K562 (cell line): ENCODE data around the gene VWA5B1. TPM values are rescaled to one million over a fixed set of nuclear protein-coding genes. Genes with fewer than 3 reads are reported as not detected.

Experiments used
- BCOR ChIP-seq: fragments of 450-650 bp; IDR thresholded peaks from 2 replicates; pipeline ENCODE4 v1.6.1; 2016
- CAMTA2 ChIP-seq: fragments of 250-450 bp; sonication (Bioruptor Pico); conservative IDR thresholded peaks from 2 replicates; pipeline ENCODE4 v1.5.1; 2022
- E2F8 ChIP-seq: fragments of 450-650 bp; IDR thresholded peaks from 2 replicates; pipeline ENCODE4 v1.7.1; 2018; ENCODE audit warnings: mild to moderate bottlenecking, low read depth; ENCODE audit not compliant: partially characterized antibody
- EGR1 ChIP-seq: fragments of 450-650 bp; conservative IDR thresholded peaks from 2 replicates; pipeline ENCODE4 v1.6.1; 2017; ENCODE audit warnings: mild to moderate bottlenecking
- HIVEP1 ChIP-seq: fragments of 250-450 bp; sonication (Bioruptor Pico); IDR thresholded peaks from 2 replicates; pipeline ENCODE4 v1.4.0; 2020; ENCODE audit warnings: mild to moderate bottlenecking
- JUN ChIP-seq, 2 experiments: sonication (generic) in 1 of 2; formaldehyde crosslinking in 1 of 2; IDR thresholded peaks; 2 replicates each; pipeline versions ENCODE4 v1.6.1 to v1.8.0; 2012 to 2022; ENCODE audit warnings: borderline replicate concordance in 2 of 2, mild to moderate bottlenecking in 2 of 2, improper control_type of control experiment in 1 of 2, low read depth in 1 of 2, low read length in 1 of 2, missing genetic modification reagents in 1 of 2
- MED1 ChIP-seq: sonication (generic); formaldehyde crosslinking; IDR thresholded peaks from 2 replicates; pipeline ENCODE4 v1.8.1; 2023; ENCODE audit warnings: missing genetic modification reagents, borderline replicate concordance
- MEIS2 ChIP-seq: fragments of 450-650 bp; IDR thresholded peaks from 2 replicates; pipeline ENCODE4 v1.6.1; 2014; ENCODE audit warnings: mild to moderate bottlenecking; ENCODE audit not compliant: partially characterized antibody
- MXD1 ChIP-seq: fragments of 250-450 bp; sonication (Bioruptor Pico); IDR thresholded peaks from 2 replicates; pipeline ENCODE4 v1.8.0; 2021; ENCODE audit warnings: borderline replicate concordance, mild to moderate bottlenecking, moderate library complexity; ENCODE audit not compliant: poor library complexity, severe bottlenecking
- MYNN ChIP-seq, 2 experiments: sonication (generic); formaldehyde crosslinking in 1 of 2; IDR thresholded peaks; 2 replicates each; pipeline versions ENCODE4 v1.5.0 to v1.6.1; 2016 to 2020; ENCODE audit warnings: antibody characterized with exemption in 1 of 2, missing genetic modification reagents in 1 of 2
- PHF21A ChIP-seq: fragments of 450-650 bp; IDR thresholded peaks from 2 replicates; pipeline ENCODE4 v1.6.1; 2017; ENCODE audit warnings: low read depth, borderline replicate concordance
- POU5F1 ChIP-seq: fragments of 150-350 bp; IDR thresholded peaks from 2 replicates; pipeline ENCODE4 v1.6.1; 2014; ENCODE audit warnings: borderline replicate concordance, low read length, low read depth, mild to moderate bottlenecking; ENCODE audit not compliant: partially characterized antibody
- RCOR1 ChIP-seq, 2 experiments: IDR thresholded peaks; 2 replicates each; pipeline ENCODE4 v1.6.1; 2012; ENCODE audit warnings: low read depth in 2 of 2, low read length in 2 of 2, borderline replicate concordance in 1 of 2, improper control_type of control experiment in 1 of 2
- RFX5 ChIP-seq: IDR thresholded peaks from 2 replicates; pipeline ENCODE4 v1.6.1; 2011; ENCODE audit warnings: low read depth, mild to moderate bottlenecking, improper control_type of control experiment, low read length
- RUNX1 ChIP-seq: sonication (generic); IDR thresholded peaks from 2 replicates; pipeline ENCODE4 v1.6.1; 2016; ENCODE audit warnings: antibody characterized with exemption, low read depth
- XRCC3 ChIP-seq: fragments of 450-650 bp; IDR thresholded peaks from 2 replicates; pipeline ENCODE4 v1.6.1; 2017; ENCODE audit warnings: mild to moderate bottlenecking, moderate library complexity
- ZKSCAN3 ChIP-seq: fragments of 250-450 bp; sonication (Bioruptor Pico); IDR thresholded peaks from 2 replicates; pipeline ENCODE4 v1.4.0; 2020
- ZNF174 ChIP-seq: fragments of 250-450 bp; sonication (Bioruptor Pico); IDR thresholded peaks from 2 replicates; pipeline ENCODE4 v1.4.0; 2020; ENCODE audit warnings: mild to moderate bottlenecking
- ZNF274 ChIP-seq: IDR thresholded peaks from 2 replicates; pipeline ENCODE4 v1.6.1; 2011; ENCODE audit warnings: low read depth, mild to moderate bottlenecking, low read length, moderate library complexity, borderline replicate concordance
- ZNF3 ChIP-seq: fragments of 250-450 bp; sonication (Bioruptor Pico); IDR thresholded peaks from 2 replicates; pipeline ENCODE4 v1.5.0; 2021; ENCODE audit warnings: mild to moderate bottlenecking, moderate library complexity
- ZNF354B ChIP-seq: fragments of 250-450 bp; sonication (Bioruptor Pico); IDR thresholded peaks from 2 replicates; pipeline ENCODE4 v1.4.0; 2020
- ZNF586 ChIP-seq: fragments of 450-650 bp; formaldehyde crosslinking; conservative IDR thresholded peaks from 2 replicates; pipeline ENCODE4 v1.4.0; 2020; ENCODE audit warnings: mild to moderate bottlenecking, moderate library complexity
- ZZZ3 ChIP-seq: fragments of 450-650 bp; IDR thresholded peaks from 2 replicates; pipeline ENCODE4 v1.6.1; 2016; ENCODE audit warnings: antibody characterized with exemption, mild to moderate bottlenecking, moderate library complexity
- polyA plus RNA-seq, 8 experiments: library from polyadenylated mRNA; depleted of rRNA in 4 of 8; stranded (reverse) in 5 of 8; unstranded in 3 of 8; fragments of >200 nt; fragmentation: Nextera tagmentation in 2 of 8; fragmentation: Illumina TruSeq in 1 of 8; extraction: Ambion mirVana in 2 of 8; extraction: Trizol in 1 of 8; gene quantifications; 2 replicates each; pipeline versions ENCODE4 v1.2.1 to v1.2.3, GENCODE V29; 2011 to 2014; ENCODE audit warnings: inconsistent platforms in 1 of 8, missing spikeins in 1 of 8
- total RNA-seq, 7 experiments: library from RNA; depleted of rRNA in 6 of 7; stranded (reverse); fragments of >200 nt in 6 of 7; fragmentation: Illumina TruSeq in 2 of 7; extraction: Trizol in 2 of 7; gene quantifications; 2 replicates each; pipeline versions ENCODE4 v1.2.1 to v1.2.3, GENCODE V29; 2011 to 2021; ENCODE audit warnings: low replicate concordance in 1 of 7
- TF ChIP-seq, protein P1 (sequence below): fragments of 250-450 bp; sonication (Bioruptor Pico); IDR thresholded peaks from 2 replicates; pipeline ENCODE4 v1.4.0; 2020; ENCODE audit warnings: mild to moderate bottlenecking, moderate library complexity

The VWA5B1 gene
- total and polyA plus RNA-seq, 9 of the 15 experiments (the other 6 are each of a cell fraction or from before 2014, with no cell fraction given) = not detected

GRCh38 chr1:20308569-20308968, 17.9 kb downstream of the VWA5B1 start (continued):
- TF ChIP-seq POU5F1 (no peak), RCOR1 (IDR thresholded peaks at IDR 0.05; ENCODE audit: borderline replicate concordance in 1 of 2, low read depth in 2 of 2, low read length in 2 of 2) (0 out of 4 replicates have a peak, but pooled peaks of 1 of the 2 experiments have one; percentile 29), MXD1 (no peak), ZNF586 (CRISPR knock-in tag) (no peak), ZZZ3 (no peak), ZNF3 (CRISPR knock-in tag) (no peak), HIVEP1 (CRISPR knock-in tag) (no peak), RUNX1 (no peak), RFX5 (no peak), JUN (IDR thresholded peaks at IDR 0.05; ENCODE audit: borderline replicate concordance, low read depth, low read length) (no peak), JUN (CRISPR knock-in tag; IDR thresholded peaks at IDR 0.05; ENCODE audit: borderline replicate concordance) (no peak), EGR1 (no peak), BCOR (no peak), CAMTA2 (CRISPR knock-in tag) (no peak), ZNF354B (CRISPR knock-in tag) (no peak), ZNF274 (no peak), MEIS2 (peak; percentile 95), MYNN (IDR thresholded peaks at IDR 0.05) (no peak), MYNN (CRISPR knock-in tag; IDR thresholded peaks at IDR 0.05) (no peak), XRCC3 (no peak), MED1 (CRISPR knock-in tag) (no peak), ZNF174 (CRISPR knock-in tag) (no peak), PHF21A (no peak), E2F8 (no peak), ZKSCAN3 (CRISPR knock-in tag) (no peak)
- TF ChIP-seq, protein P1, sequence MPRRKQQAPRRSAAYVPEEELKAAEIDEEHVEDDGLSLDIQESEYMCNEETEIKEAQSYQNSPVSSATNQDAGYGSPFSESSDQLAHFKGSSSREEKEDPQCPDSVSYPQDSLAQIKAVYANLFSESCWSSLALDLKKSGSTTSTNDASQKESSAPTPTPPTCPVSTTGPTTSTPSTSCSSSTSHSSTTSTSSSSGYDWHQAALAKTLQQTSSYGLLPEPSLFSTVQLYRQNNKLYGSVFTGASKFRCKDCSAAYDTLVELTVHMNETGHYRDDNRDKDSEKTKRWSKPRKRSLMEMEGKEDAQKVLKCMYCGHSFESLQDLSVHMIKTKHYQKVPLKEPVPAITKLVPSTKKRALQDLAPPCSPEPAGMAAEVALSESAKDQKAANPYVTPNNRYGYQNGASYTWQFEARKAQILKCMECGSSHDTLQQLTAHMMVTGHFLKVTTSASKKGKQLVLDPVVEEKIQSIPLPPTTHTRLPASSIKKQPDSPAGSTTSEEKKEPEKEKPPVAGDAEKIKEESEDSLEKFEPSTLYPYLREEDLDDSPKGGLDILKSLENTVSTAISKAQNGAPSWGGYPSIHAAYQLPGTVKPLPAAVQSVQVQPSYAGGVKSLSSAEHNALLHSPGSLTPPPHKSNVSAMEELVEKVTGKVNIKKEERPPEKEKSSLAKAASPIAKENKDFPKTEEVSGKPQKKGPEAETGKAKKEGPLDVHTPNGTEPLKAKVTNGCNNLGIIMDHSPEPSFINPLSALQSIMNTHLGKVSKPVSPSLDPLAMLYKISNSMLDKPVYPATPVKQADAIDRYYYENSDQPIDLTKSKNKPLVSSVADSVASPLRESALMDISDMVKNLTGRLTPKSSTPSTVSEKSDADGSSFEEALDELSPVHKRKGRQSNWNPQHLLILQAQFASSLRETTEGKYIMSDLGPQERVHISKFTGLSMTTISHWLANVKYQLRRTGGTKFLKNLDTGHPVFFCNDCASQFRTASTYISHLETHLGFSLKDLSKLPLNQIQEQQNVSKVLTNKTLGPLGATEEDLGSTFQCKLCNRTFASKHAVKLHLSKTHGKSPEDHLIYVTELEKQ (CRISPR knock-in tag) = no peak
